WTC11 (cell line): Measurements from ENCODE around the gene PITPNC1. TPM values are rescaled to one million over a fixed set of nuclear protein-coding genes. Genes with fewer than 3 reads are reported as not detected.

Source experiments
- ATAC-seq: fragments of 200-7000 bp; cut with Tn5 transposase; 2 replicates; pipeline ENCODE4 v1.10.0; 2021; ENCODE audit warnings: mild to moderate bottlenecking, moderate library complexity
- CTCF ChIA-PET: fragments of 300-600 bp; sonication (Branson Sonifier 250); formaldehyde crosslinking; loops from one replicate; lab custom pipeline; 2021; ENCODE audit warnings: antibody characterized with exemption; lab: Charles Lee
- POLR2A ChIA-PET: fragments of 350-600 bp; sonication (Branson Sonifier 250); formaldehyde crosslinking; loops from one replicate; lab custom pipeline; 2021; ENCODE audit warnings: antibody characterized with exemption; lab: Charles Lee
- DNase-seq: peaks from one replicate; pipeline ENCODE4 v3.0.0; 2021; ENCODE audit warnings: low spot score
- H3K27ac Mint-ChIP-seq: 2 replicates; pipeline ENCODE4 v1.8.0; 2021; ENCODE audit warnings: mixed read lengths
- H3K27me3 Mint-ChIP-seq: 2 replicates; pipeline ENCODE4 v1.8.0; 2021; ENCODE audit warnings: low read depth, mild to moderate bottlenecking, moderate library complexity, mixed read lengths
- H3K36me3 Mint-ChIP-seq: 2 replicates; pipeline ENCODE4 v1.8.0; 2021; ENCODE audit warnings: mixed read lengths
- H3K4me1 Mint-ChIP-seq: 2 replicates; pipeline ENCODE4 v1.8.0; 2022; ENCODE audit warnings: mixed read lengths
- H3K4me3 Mint-ChIP-seq: 2 replicates; pipeline ENCODE4 v1.8.0; 2021; ENCODE audit warnings: mild to moderate bottlenecking, moderate library complexity, mixed read lengths
- H3K9me3 Mint-ChIP-seq: 2 replicates; pipeline ENCODE4 v1.8.0; 2021; ENCODE audit warnings: mixed read lengths
- CBFB ChIP-seq: sonication (generic); formaldehyde crosslinking; IDR thresholded peaks from 2 replicates; pipeline ENCODE4 v1.8.1; 2022; ENCODE audit warnings: mild to moderate bottlenecking, low read depth, missing genetic modification reagents
- FOXJ3 ChIP-seq: sonication (generic); formaldehyde crosslinking; IDR thresholded peaks from 2 replicates; pipeline ENCODE4 v1.9.0; 2021; ENCODE audit warnings: missing genetic modification reagents, mild to moderate bottlenecking, borderline replicate concordance
- FOXK1 ChIP-seq: sonication (generic); formaldehyde crosslinking; IDR thresholded peaks from 2 replicates; pipeline ENCODE4 v1.8.0; 2022; ENCODE audit warnings: mild to moderate bottlenecking, moderate library complexity, missing genetic modification reagents
- IRF2 ChIP-seq: sonication (generic); formaldehyde crosslinking; IDR thresholded peaks from 2 replicates; pipeline ENCODE4 v1.8.0; 2022; ENCODE audit warnings: low read depth, missing genetic modification reagents, borderline replicate concordance
- KAT7 ChIP-seq: sonication (generic); formaldehyde crosslinking; IDR thresholded peaks from 2 replicates; pipeline ENCODE4 v1.8.1; 2023; ENCODE audit warnings: missing genetic modification reagents, mild to moderate bottlenecking, borderline replicate concordance
- NFYB ChIP-seq: sonication (generic); formaldehyde crosslinking; conservative IDR thresholded peaks from 2 replicates; pipeline ENCODE4 v1.8.0; 2022; ENCODE audit warnings: low read depth, missing genetic modification reagents
- NR1H2 ChIP-seq: sonication (generic); formaldehyde crosslinking; IDR thresholded peaks from 2 replicates; pipeline ENCODE4 v1.9.0; 2021; ENCODE audit warnings: mild to moderate bottlenecking, moderate library complexity, missing genetic modification reagents
- PRRX2 ChIP-seq: fragments of 250-450 bp; sonication (Bioruptor Pico); IDR thresholded peaks from 2 replicates; pipeline ENCODE4 v1.8.0; 2021; ENCODE audit warnings: mild to moderate bottlenecking
- RELA ChIP-seq: sonication (generic); formaldehyde crosslinking; IDR thresholded peaks from 2 replicates; pipeline ENCODE4 v1.8.1; 2022; ENCODE audit warnings: missing genetic modification reagents, mild to moderate bottlenecking, borderline replicate concordance
- SP1 ChIP-seq: sonication (generic); formaldehyde crosslinking; conservative IDR thresholded peaks from 2 replicates; pipeline ENCODE4 v1.8.1; 2022; ENCODE audit warnings: missing genetic modification reagents
- TEAD4 ChIP-seq: sonication (generic); formaldehyde crosslinking; IDR thresholded peaks from 2 replicates; pipeline ENCODE4 v1.8.0; 2022; ENCODE audit warnings: mild to moderate bottlenecking, missing genetic modification reagents
- total RNA-seq: library from RNA; stranded (reverse); gene quantifications from 3 replicates; pipeline ENCODE4 v1.2.3, GENCODE V29; 2021
- TF ChIP-seq, protein P1 (sequence below): sonication (generic); formaldehyde crosslinking; IDR thresholded peaks from 2 replicates; pipeline ENCODE4 v1.8.0; 2023; ENCODE audit warnings: missing genetic modification reagents, mild to moderate bottlenecking, borderline replicate concordance
- TF ChIP-seq, protein P2 (sequence below): sonication (generic); formaldehyde crosslinking; IDR thresholded peaks from 2 replicates; pipeline ENCODE4 v1.8.1; 2023; ENCODE audit warnings: mild to moderate bottlenecking, missing genetic modification reagents, moderate library complexity
- TF ChIP-seq, protein P3 (sequence below): fragments of 200-600 bp; IDR thresholded peaks from 2 replicates; pipeline ENCODE4 v1.8.0; 2022; ENCODE audit warnings: antibody characterized with exemption
- TF ChIP-seq, protein P4 (sequence below): sonication (generic); formaldehyde crosslinking; IDR thresholded peaks from 2 replicates; pipeline ENCODE4 v1.8.1; 2022; ENCODE audit warnings: mild to moderate bottlenecking, missing genetic modification reagents, moderate library complexity, borderline replicate concordance
- TF ChIP-seq, protein P5 (sequence below): sonication (generic); formaldehyde crosslinking; IDR thresholded peaks from 2 replicates; pipeline ENCODE4 v1.8.1; 2023; ENCODE audit warnings: mild to moderate bottlenecking, missing genetic modification reagents, moderate library complexity
- TF ChIP-seq, protein P6 (sequence below): fragments of 250-450 bp; sonication (Bioruptor Pico); IDR thresholded peaks from 2 replicates; pipeline ENCODE4 v2.1.2; 2022; ENCODE audit warnings: mild to moderate bottlenecking, moderate library complexity
- TF ChIP-seq, protein P7 (sequence below): sonication (generic); formaldehyde crosslinking; IDR thresholded peaks from 2 replicates; pipeline ENCODE4 v1.8.1; 2022; ENCODE audit warnings: mild to moderate bottlenecking, moderate library complexity, missing genetic modification reagents

PITPNC1 gene
- total RNA-seq, 1 experiment from 2014 or later: 39.8 TPM

DNA sequence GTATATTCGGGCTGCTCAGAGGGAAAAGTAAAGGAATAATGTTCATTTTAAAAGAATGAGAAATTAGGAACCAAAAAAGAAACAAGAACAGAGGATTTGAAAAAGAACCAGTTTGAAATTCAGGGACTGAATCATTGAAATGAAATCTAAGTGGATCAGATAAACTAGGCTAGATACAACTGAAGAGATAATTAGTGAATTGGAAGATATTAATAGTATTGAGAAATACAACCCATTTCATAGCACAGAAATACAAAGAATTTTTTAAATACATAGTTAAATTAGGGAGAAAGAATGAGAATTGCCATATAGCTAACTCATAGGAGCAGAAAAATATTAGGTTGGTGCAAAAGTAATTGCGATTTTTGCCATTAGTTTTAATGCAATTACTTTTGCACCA lies 223.3 kb downstream of the PITPNC1 start:
- Mint-ChIP-seq H3K27me3 (no peaks in the 10 kb centered on the region), H3K36me3 (peaks cover 10% of the 10 kb centered on the region), H3K9me3 (peaks cover 9% of the 10 kb centered on the region), H3K4me1 (peaks cover 12% of the 10 kb centered on the region), H3K27ac (no peak overlapping the region), H3K4me3 (no peak overlapping the region)
- TF ChIP-seq KAT7 (CRISPR knock-in tag) (no peak), NR1H2 (no peak)
- TF ChIP-seq, protein P1, sequence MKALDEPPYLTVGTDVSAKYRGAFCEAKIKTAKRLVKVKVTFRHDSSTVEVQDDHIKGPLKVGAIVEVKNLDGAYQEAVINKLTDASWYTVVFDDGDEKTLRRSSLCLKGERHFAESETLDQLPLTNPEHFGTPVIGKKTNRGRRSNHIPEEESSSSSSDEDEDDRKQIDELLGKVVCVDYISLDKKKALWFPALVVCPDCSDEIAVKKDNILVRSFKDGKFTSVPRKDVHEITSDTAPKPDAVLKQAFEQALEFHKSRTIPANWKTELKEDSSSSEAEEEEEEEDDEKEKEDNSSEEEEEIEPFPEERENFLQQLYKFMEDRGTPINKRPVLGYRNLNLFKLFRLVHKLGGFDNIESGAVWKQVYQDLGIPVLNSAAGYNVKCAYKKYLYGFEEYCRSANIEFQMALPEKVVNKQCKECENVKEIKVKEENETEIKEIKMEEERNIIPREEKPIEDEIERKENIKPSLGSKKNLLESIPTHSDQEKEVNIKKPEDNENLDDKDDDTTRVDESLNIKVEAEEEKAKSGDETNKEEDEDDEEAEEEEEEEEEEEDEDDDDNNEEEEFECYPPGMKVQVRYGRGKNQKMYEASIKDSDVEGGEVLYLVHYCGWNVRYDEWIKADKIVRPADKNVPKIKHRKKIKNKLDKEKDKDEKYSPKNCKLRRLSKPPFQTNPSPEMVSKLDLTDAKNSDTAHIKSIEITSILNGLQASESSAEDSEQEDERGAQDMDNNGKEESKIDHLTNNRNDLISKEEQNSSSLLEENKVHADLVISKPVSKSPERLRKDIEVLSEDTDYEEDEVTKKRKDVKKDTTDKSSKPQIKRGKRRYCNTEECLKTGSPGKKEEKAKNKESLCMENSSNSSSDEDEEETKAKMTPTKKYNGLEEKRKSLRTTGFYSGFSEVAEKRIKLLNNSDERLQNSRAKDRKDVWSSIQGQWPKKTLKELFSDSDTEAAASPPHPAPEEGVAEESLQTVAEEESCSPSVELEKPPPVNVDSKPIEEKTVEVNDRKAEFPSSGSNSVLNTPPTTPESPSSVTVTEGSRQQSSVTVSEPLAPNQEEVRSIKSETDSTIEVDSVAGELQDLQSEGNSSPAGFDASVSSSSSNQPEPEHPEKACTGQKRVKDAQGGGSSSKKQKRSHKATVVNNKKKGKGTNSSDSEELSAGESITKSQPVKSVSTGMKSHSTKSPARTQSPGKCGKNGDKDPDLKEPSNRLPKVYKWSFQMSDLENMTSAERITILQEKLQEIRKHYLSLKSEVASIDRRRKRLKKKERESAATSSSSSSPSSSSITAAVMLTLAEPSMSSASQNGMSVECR: no peak
- DNase-seq: no peak
- ChIA-PET CTCF (no interaction called here), POLR2A (no interaction called here)
- ATAC-seq: no peak

DNA sequence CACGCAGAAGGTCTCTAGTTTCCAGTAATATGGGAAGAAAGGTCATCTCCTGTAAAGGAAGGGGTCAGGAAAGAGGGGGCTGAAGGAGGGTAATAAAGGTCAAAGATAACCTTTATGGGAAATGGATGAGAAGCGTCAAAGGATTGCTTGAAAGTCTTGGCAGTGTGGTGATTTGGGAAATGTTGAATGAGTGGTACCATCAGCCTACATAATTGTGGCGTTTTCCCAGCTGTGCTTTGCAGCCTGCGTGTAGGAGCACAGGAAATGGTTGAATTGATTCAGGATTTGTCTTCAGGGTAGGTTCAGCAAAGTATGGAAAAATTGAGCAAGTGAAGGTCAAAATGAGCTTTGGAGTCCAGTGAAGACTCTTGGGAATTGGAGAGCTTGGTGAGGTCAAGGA lies 224.8 kb downstream of the PITPNC1 start:
- ATAC-seq (no peak), DNase-seq (no peak)
- peaks cover 21% of the 10 kb centered on the region for H3K4me1 Mint-ChIP-seq
- H3K9me3 Mint-ChIP-seq: peaks cover 9% of the 10 kb centered on the region
- H3K36me3 Mint-ChIP-seq: peaks cover 10% of the 10 kb centered on the region
- peak overlapping the region; percentile 1; the same call in 1 of the 2 replicates for H3K27ac Mint-ChIP-seq
- ChIA-PET POLR2A (interaction anchor here (0.5 kb wide), 1 partner anchor 22 kb away, joined by 3 read pairs; no protein-coding TSS in a partner anchor), CTCF (interaction anchor here (0.7 to 2.5 kb wide), 8 partner anchors 42 to 227 kb away, joined by 3 to 18 read pairs (median 7); no protein-coding TSS in a partner anchor)
- H3K27me3 Mint-ChIP-seq: no peaks in the 10 kb centered on the region
- TF ChIP-seq FOXJ3 (CRISPR knock-in tag): no peak
- no peak overlapping the region for H3K4me3 Mint-ChIP-seq

DNA sequence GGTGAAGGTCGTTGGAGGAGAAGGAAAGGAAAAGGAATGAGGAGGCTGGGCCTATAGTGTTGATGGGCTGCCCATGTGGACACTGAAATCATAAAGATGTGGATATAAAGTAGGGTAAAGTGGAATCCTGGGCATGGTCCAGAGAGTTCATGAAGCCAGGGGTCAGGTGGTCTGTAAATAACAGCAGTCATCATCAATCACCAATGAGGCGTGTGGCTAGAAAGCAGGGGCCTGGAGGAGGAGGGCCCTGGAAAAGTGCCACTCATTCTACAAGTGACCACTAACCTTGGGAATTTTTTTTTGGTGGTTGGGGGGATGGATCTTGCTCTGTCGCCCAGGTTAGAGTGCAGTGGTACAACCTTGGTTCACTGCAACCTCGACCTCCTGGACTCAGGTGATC lies 225.4 kb downstream of the PITPNC1 start:
- peaks cover 10% of the 10 kb centered on the region for H3K36me3 Mint-ChIP-seq
- TF ChIP-seq TEAD4 (CRISPR knock-in tag) (no peak), CBFB (no peak), RELA (CRISPR knock-in tag) (no peak), SP1 (CRISPR knock-in tag) (no peak), PRRX2 (no peak), NFYB (no peak), FOXK1 (no peak), IRF2 (CRISPR knock-in tag) (no peak)
- TF ChIP-seq, protein P2, sequence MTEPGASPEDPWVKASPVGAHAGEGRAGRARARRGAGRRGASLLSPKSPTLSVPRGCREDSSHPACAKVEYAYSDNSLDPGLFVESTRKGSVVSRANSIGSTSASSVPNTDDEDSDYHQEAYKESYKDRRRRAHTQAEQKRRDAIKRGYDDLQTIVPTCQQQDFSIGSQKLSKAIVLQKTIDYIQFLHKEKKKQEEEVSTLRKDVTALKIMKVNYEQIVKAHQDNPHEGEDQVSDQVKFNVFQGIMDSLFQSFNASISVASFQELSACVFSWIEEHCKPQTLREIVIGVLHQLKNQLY (CRISPR knock-in tag): no peak
- TF ChIP-seq, protein P3, sequence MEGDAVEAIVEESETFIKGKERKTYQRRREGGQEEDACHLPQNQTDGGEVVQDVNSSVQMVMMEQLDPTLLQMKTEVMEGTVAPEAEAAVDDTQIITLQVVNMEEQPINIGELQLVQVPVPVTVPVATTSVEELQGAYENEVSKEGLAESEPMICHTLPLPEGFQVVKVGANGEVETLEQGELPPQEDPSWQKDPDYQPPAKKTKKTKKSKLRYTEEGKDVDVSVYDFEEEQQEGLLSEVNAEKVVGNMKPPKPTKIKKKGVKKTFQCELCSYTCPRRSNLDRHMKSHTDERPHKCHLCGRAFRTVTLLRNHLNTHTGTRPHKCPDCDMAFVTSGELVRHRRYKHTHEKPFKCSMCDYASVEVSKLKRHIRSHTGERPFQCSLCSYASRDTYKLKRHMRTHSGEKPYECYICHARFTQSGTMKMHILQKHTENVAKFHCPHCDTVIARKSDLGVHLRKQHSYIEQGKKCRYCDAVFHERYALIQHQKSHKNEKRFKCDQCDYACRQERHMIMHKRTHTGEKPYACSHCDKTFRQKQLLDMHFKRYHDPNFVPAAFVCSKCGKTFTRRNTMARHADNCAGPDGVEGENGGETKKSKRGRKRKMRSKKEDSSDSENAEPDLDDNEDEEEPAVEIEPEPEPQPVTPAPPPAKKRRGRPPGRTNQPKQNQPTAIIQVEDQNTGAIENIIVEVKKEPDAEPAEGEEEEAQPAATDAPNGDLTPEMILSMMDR: no peak
- TF ChIP-seq, protein P4, sequence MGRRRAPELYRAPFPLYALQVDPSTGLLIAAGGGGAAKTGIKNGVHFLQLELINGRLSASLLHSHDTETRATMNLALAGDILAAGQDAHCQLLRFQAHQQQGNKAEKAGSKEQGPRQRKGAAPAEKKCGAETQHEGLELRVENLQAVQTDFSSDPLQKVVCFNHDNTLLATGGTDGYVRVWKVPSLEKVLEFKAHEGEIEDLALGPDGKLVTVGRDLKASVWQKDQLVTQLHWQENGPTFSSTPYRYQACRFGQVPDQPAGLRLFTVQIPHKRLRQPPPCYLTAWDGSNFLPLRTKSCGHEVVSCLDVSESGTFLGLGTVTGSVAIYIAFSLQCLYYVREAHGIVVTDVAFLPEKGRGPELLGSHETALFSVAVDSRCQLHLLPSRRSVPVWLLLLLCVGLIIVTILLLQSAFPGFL (CRISPR knock-in tag): no peak
- TF ChIP-seq, protein P5, sequence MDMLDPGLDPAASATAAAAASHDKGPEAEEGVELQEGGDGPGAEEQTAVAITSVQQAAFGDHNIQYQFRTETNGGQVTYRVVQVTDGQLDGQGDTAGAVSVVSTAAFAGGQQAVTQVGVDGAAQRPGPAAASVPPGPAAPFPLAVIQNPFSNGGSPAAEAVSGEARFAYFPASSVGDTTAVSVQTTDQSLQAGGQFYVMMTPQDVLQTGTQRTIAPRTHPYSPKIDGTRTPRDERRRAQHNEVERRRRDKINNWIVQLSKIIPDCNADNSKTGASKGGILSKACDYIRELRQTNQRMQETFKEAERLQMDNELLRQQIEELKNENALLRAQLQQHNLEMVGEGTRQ: no peak
- TF ChIP-seq, protein P6, sequence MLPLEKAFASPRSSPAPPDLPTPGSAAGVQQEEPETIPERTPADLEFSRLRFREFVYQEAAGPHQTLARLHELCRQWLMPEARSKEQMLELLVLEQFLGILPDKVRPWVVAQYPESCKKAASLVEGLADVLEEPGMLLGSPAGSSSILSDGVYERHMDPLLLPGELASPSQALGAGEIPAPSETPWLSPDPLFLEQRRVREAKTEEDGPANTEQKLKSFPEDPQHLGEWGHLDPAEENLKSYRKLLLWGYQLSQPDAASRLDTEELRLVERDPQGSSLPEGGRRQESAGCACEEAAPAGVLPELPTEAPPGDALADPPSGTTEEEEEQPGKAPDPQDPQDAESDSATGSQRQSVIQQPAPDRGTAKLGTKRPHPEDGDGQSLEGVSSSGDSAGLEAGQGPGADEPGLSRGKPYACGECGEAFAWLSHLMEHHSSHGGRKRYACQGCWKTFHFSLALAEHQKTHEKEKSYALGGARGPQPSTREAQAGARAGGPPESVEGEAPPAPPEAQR (CRISPR knock-in tag): no peak
- TF ChIP-seq, protein P7, sequence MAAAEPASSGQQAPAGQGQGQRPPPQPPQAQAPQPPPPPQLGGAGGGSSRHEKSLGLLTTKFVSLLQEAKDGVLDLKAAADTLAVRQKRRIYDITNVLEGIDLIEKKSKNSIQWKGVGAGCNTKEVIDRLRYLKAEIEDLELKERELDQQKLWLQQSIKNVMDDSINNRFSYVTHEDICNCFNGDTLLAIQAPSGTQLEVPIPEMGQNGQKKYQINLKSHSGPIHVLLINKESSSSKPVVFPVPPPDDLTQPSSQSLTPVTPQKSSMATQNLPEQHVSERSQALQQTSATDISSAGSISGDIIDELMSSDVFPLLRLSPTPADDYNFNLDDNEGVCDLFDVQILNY: no peak
- CTCF ChIA-PET: interaction anchor here (0.5 to 2.5 kb wide), 20 partner anchors 8 to 231 kb away, joined by 3 to 18 read pairs (median 5); no protein-coding TSS in a partner anchor
- no peaks in the 10 kb centered on the region for H3K27me3 Mint-ChIP-seq
- peaks cover 21% of the 10 kb centered on the region for H3K4me1 Mint-ChIP-seq
- POLR2A ChIA-PET: interaction anchor here (0.7 kb wide), 1 partner anchor 168 kb away, joined by 3 read pairs; no protein-coding TSS in a partner anchor
- DNase-seq (no peak), ATAC-seq (no peak)
- peaks cover 9% of the 10 kb centered on the region for H3K9me3 Mint-ChIP-seq
- no peak overlapping the region for H3K4me3 Mint-ChIP-seq
- no peak overlapping the region for H3K27ac Mint-ChIP-seq
